ENCODE measurements around the gene CHCHD6. TPM values are rescaled to one million over a fixed set of nuclear protein-coding genes. Genes with fewer than 3 reads are reported as not detected.

CHCHD6 gene
- total RNA-seq, 1 experiment from 2014 or later, result 36.3 TPM

- CTCF ChIA-PET, result no interaction called here
- Histone ChIP-seq H3K27ac (ENCODE audit: low read depth, low read length) (no peak overlapping the region), H4K20me1 (ENCODE audit: insufficient read depth) (no peaks in the 10 kb centered on the region), H3K9me2 (ENCODE audit: insufficient read depth) (no peaks in the 10 kb centered on the region), H3K4me2 (ENCODE audit: low read length) (no peak overlapping the region), H3K4me3 (replicated peaks in 1 of 2; ENCODE audit: low read depth in 1 of 2, low read length in 2 of 2) (no peak overlapping the region), H3K9ac (ENCODE audit: low read length) (no peak overlapping the region), H3K9me3 (ENCODE audit: control insufficient read depth in 1 of 2, insufficient read depth in 1 of 2, low read depth in 1 of 2, low read length in 2 of 2) (no peaks in the 10 kb centered on the region), H2AFZ (ENCODE audit: low read depth, low read length, poor library complexity, severe bottlenecking) (no peak overlapping the region), H3K4me1 (ENCODE audit: control insufficient read depth in 1 of 2, insufficient read depth in 2 of 2, low read length in 2 of 2) (no peaks in the 10 kb centered on the region), H3K79me2 (ENCODE audit: insufficient read depth, low read length) (no peaks in the 10 kb centered on the region), H3K36me3 (ENCODE audit: control insufficient read depth in 1 of 2, insufficient read depth in 2 of 2, low read length in 2 of 2) (no peaks in the 10 kb centered on the region), H3K27me3 (ENCODE audit: insufficient read depth, low read length) (no peaks in the 10 kb centered on the region; the same call in 1 of the 2 replicates)
- intact Hi-C loops (cut with micrococcal nuclease), result no loop called here
- no TSS peak for BruUV-seq (replicated peaks)
- TF ChIP-seq EZH2phosphoT487 (IDR thresholded peaks at IDR 0.05; ENCODE audit: borderline replicate concordance) (no peak), SRF (IDR thresholded peaks at IDR 0.05; ENCODE audit: low read depth) (no peak), CEBPB (IDR thresholded peaks at IDR 0.05; ENCODE audit: low read depth) (no peak), ELF1 (IDR thresholded peaks at IDR 0.05; ENCODE audit: borderline replicate concordance, low read depth) (no peak), POLR2AphosphoS5 (IDR thresholded peaks at IDR 0.05; ENCODE audit: low read depth, low read length) (no peak), MAX (IDR thresholded peaks at IDR 0.05) (no peak)
- RAD21 ChIA-PET (ENCODE audit: low non-redundant PET in 1 of 2, low total read pairs in 2 of 2, uncharacterized antibody in 2 of 2, unreplicated experiment in 2 of 2), result no interaction called here
- POLR2A ChIA-PET, result no interaction called here
- no peak for DNase-seq (ENCODE audit: low read depth, low spot score)
- no peak for ATAC-seq
Observed at GRCh38 chr3:126967386-126967785, 263.3 kb downstream of the CHCHD6 start.

DNA sequence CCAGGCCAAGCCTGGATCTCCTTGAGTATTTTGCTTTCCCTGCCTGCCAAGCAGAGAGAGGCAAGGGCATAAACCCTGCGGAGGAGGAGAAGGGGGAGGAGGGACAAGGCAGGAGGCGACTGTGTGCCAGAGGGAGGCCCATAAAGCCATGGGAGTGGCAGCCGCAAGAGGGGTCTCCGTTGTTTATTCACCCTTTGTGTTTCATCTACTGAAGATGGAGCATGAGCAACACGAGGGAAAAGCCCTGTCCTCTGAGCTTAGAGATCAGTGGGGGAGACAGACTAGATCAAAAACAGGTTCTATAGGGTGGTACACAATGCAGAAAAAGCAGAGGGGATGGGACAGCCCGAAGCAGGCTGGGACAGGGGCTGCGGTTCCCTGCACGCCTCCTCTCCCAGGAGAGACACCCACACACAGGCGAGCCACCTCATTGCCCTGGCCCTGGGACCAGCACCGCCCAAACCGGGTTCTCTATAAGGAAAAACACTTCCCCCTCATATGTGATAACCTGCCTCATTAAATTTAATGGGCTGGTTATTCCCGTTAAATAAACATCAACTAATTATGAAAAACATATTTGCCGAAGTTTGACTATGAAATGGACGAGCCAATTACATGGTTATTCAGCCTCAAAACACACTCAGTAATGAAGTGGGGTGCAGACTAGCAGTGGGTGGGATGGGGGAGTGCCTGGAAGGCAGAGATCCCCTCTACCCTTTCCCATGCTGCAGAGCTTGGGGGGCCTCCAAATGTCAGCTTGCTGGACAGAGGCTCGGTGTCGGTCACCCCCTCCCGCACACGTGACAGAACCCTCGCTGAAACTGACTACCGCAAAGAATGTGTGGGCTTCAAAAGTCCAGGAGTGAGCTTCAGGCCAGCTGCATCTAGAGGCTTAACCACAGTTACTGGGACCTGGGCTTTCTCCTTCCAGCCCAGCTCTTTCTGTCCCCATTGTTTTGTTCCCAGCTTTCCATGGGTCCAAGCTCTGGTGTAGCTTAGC lies 264.7 kb downstream of the CHCHD6 start:
- Histone ChIP-seq H3K9me3 (ENCODE audit: control insufficient read depth in 1 of 2, insufficient read depth in 1 of 2, low read depth in 1 of 2, low read length in 2 of 2) (no peaks in the 10 kb centered on the region), H4K20me1 (ENCODE audit: insufficient read depth) (no peaks in the 10 kb centered on the region), H3K4me1 (ENCODE audit: control insufficient read depth in 1 of 2, insufficient read depth in 2 of 2, low read length in 2 of 2) (no peaks in the 10 kb centered on the region), H3K27me3 (ENCODE audit: insufficient read depth, low read length) (no peaks in the 10 kb centered on the region; the same call in 1 of the 2 replicates), H3K36me3 (ENCODE audit: control insufficient read depth in 1 of 2, insufficient read depth in 2 of 2, low read length in 2 of 2) (no peaks in the 10 kb centered on the region), H3K79me2 (ENCODE audit: insufficient read depth, low read length) (no peaks in the 10 kb centered on the region), H3K9ac (ENCODE audit: low read length) (no peak overlapping the region), H3K9me2 (ENCODE audit: insufficient read depth) (no peaks in the 10 kb centered on the region), H3K4me3 (replicated peaks in 1 of 2; ENCODE audit: low read depth in 1 of 2, low read length in 2 of 2) (no peak overlapping the region), H3K27ac (ENCODE audit: low read depth, low read length) (no peak overlapping the region), H2AFZ (ENCODE audit: low read depth, low read length, poor library complexity, severe bottlenecking) (no peak overlapping the region), H3K4me2 (ENCODE audit: low read length) (no peak overlapping the region)
- ATAC-seq (no peak), DNase-seq (ENCODE audit: low read depth, low spot score) (no peak)
- intact Hi-C loops (cut with micrococcal nuclease), result no loop called here
- RAD21 ChIA-PET (ENCODE audit: low non-redundant PET in 1 of 2, low total read pairs in 2 of 2, uncharacterized antibody in 2 of 2, unreplicated experiment in 2 of 2), result no interaction called here
- BruUV-seq (replicated peaks), result no TSS peak
- POLR2A ChIA-PET, result interaction anchor here (0.8 kb wide), 1 partner anchor 99 kb away, joined by 3 read pairs; no protein-coding TSS in a partner anchor
- CTCF ChIA-PET, result no interaction called here
- TF ChIP-seq POLR2A (IDR thresholded peaks at IDR 0.05; ENCODE audit: borderline replicate concordance, extremely low read depth, insufficient read depth, insufficient read length) (no peak), SRF (IDR thresholded peaks at IDR 0.05; ENCODE audit: low read depth) (no peak), MAX (IDR thresholded peaks at IDR 0.05) (no peak), YY1 (IDR thresholded peaks at IDR 0.05; ENCODE audit: extremely low read depth, insufficient replicate concordance, low read depth, low read length) (no peak), CBX3 (IDR thresholded peaks at IDR 0.05; ENCODE audit: low read depth) (no peak), EZH2phosphoT487 (IDR thresholded peaks at IDR 0.05; ENCODE audit: borderline replicate concordance) (no peak), ZFX (IDR thresholded peaks at IDR 0.05) (no peak), EZH2 (IDR thresholded peaks at IDR 0.05) (no peak), TCF7L2 (IDR thresholded peaks at IDR 0.05; ENCODE audit: borderline replicate concordance, extremely low read depth, insufficient read depth, insufficient read length) (no peak), ATF3 (IDR thresholded peaks at IDR 0.05) (no peak), REST (IDR thresholded peaks at IDR 0.05; ENCODE audit: low read depth) (no peak), FOSL1 (IDR thresholded peaks at IDR 0.05; ENCODE audit: low read depth) (no peak)

All from HCT116 (cell line).